Measurements from ENCODE around the gene IP6K2.

IP6K2 gene

DNA sequence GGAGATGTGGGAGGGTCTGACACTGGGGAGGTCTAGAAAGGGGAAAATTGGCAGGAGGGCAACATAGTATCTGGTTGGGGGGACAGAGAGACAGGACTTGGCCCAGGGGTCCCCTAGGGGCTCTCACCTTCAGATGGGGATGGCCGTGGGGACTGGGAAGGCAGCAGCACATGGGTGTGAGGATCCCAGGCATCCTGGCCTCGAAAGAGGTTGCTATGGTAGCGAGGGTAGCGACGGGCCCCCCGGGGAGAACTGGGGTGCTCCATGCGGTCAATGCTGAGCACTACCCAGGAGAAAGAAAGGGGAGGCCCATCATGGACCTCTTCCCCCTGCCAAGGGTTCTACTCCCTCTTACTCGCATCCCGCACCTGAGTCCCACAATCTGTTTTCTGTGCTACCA lies 69.3 kb downstream of the IP6K2 start:
- Mint-ChIP-seq H3K4me3 (no peak overlapping the region), H3K9me3 (no peaks in the 10 kb centered on the region), H3K27me3 (ENCODE audit: low read depth) (peaks cover 5% of the 10 kb centered on the region), H3K36me3 (ENCODE audit: low read depth) (peaks cover 4% of the 10 kb centered on the region), H3K27ac (no peak overlapping the region), H3K4me1 (no peaks in the 10 kb centered on the region)
- TF ChIP-seq CTCF (IDR thresholded peaks at IDR 0.05; ENCODE audit: unreplicated experiment in 3 of 3) = no peak

GRCh38 chr3:48644898-48645760 lies 71.9 kb downstream of the IP6K2 start:
- Mint-ChIP-seq H3K4me1 (no peaks in the 10 kb centered on the region), H3K36me3 (ENCODE audit: low read depth) (peaks cover 4% of the 10 kb centered on the region), H3K4me3 (no peak overlapping the region), H3K27me3 (ENCODE audit: low read depth) (peaks cover 5% of the 10 kb centered on the region), H3K27ac (no peak overlapping the region), H3K9me3 (no peaks in the 10 kb centered on the region)
- TF ChIP-seq CTCF (IDR thresholded peaks at IDR 0.05; ENCODE audit: unreplicated experiment in 3 of 3) = no peak

GRCh38 chr3:48642605-48643004 lies 74.4 kb downstream of the IP6K2 start:
- no peak for TF ChIP-seq CTCF (IDR thresholded peaks at IDR 0.05; ENCODE audit: unreplicated experiment in 3 of 3)
- Mint-ChIP-seq H3K27me3 (ENCODE audit: low read depth) (peaks cover 3% of the 10 kb centered on the region), H3K9me3 (no peaks in the 10 kb centered on the region), H3K4me1 (no peaks in the 10 kb centered on the region), H3K4me3 (no peak overlapping the region), H3K36me3 (ENCODE audit: low read depth) (peaks cover 4% of the 10 kb centered on the region), H3K27ac (no peak overlapping the region)

GRCh38 chr3:48641396-48641795 lies 75.6 kb downstream of the IP6K2 start:
- peaks cover 3% of the 10 kb centered on the region for H3K27me3 Mint-ChIP-seq (ENCODE audit: low read depth)
- no peaks in the 10 kb centered on the region for H3K9me3 Mint-ChIP-seq
- no peak for TF ChIP-seq CTCF (IDR thresholded peaks at IDR 0.05; ENCODE audit: unreplicated experiment in 3 of 3)
- H3K27ac Mint-ChIP-seq = no peak overlapping the region
- no peak overlapping the region for H3K4me3 Mint-ChIP-seq
- H3K36me3 Mint-ChIP-seq (ENCODE audit: low read depth) = peaks cover 4% of the 10 kb centered on the region
- H3K4me1 Mint-ChIP-seq = peaks cover 10% of the 10 kb centered on the region

- Mint-ChIP-seq H3K4me1 (peaks cover 16% of the 10 kb centered on the region), H3K4me3 (no peak overlapping the region), H3K9me3 (no peaks in the 10 kb centered on the region), H3K27me3 (ENCODE audit: low read depth) (peaks cover 3% of the 10 kb centered on the region), H3K27ac (no peak overlapping the region), H3K36me3 (ENCODE audit: low read depth) (peaks cover 4% of the 10 kb centered on the region)
- TF ChIP-seq CTCF (IDR thresholded peaks at IDR 0.05; ENCODE audit: unreplicated experiment in 3 of 3) = no peak
Observed at GRCh38 chr3:48639944-48640606, 76.9 kb downstream of the IP6K2 start.

All from nephron (organoid).